Stimulated activated CD4-positive, alpha-beta T cell treated with anti-CD3 and anti-CD28 coated beads, Interleukin-2, amount 100 ng/mL, for 48 hours (primary cell): Measurements from ENCODE around the gene FXR2.

Experiments
- DNase-seq, 2 donors: peaks; one replicate each; pipeline ENCODE4 v3.0.0-alpha.2; 2020

Gene FXR2

GRCh38 chr17:7544911-7545310, 69.8 kb downstream of the FXR2 start:
- DNase-seq = no peak
